VCaP (cell line): Measurements from ENCODE around the gene TMEM256.

ENCODE experiments used
- H3K27ac ChIP-seq: fragments of 450-650 bp; 2 replicates; pipeline ENCODE4 v1.5.1; 2017
- TF ChIP-seq, protein P1 (sequence below): fragments of 450-650 bp; conservative IDR thresholded peaks from 2 replicates; pipeline ENCODE4 v1.5.1; 2017; ENCODE audit warnings: mild to moderate bottlenecking, moderate library complexity

TMEM256 gene

DNA sequence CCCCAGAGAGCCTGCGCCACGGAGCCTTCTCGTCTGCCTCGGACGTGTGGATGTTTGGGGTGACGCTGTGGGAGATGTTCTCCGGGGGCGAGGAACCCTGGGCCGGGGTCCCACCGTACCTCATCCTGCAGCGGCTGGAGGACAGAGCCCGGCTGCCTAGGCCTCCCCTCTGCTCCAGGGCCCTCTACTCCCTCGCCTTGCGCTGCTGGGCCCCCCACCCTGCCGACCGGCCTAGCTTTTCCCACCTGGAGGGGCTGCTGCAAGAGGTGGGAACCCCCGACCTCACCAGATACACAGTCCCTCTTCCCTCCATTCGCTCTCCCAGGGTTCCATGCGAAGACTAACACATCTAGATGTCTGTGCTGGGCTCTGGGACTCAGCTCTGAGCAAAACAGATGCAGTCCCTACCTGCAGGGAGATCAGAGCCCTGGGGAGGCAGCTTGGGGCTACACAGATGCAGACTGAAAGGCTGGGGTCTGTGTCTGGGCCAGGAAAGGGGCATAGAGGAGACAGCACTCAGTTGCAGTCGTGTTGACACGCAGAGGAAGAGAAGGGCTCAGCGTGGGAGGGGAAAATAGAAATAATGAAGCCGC, 19.3 kb downstream of the TMEM256 start:
- H3K27ac ChIP-seq, result no peak overlapping the region
- TF ChIP-seq, protein P1, sequence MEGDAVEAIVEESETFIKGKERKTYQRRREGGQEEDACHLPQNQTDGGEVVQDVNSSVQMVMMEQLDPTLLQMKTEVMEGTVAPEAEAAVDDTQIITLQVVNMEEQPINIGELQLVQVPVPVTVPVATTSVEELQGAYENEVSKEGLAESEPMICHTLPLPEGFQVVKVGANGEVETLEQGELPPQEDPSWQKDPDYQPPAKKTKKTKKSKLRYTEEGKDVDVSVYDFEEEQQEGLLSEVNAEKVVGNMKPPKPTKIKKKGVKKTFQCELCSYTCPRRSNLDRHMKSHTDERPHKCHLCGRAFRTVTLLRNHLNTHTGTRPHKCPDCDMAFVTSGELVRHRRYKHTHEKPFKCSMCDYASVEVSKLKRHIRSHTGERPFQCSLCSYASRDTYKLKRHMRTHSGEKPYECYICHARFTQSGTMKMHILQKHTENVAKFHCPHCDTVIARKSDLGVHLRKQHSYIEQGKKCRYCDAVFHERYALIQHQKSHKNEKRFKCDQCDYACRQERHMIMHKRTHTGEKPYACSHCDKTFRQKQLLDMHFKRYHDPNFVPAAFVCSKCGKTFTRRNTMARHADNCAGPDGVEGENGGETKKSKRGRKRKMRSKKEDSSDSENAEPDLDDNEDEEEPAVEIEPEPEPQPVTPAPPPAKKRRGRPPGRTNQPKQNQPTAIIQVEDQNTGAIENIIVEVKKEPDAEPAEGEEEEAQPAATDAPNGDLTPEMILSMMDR, result no peak

GRCh38 chr17:7383742-7384488, 20.0 kb downstream of the TMEM256 start:
- TF ChIP-seq, protein P1, result no peak
- H3K27ac ChIP-seq, result no peak overlapping the region

- TF ChIP-seq, protein P1, result no peak
- H3K27ac ChIP-seq, result no peak overlapping the region
Measured at GRCh38 chr17:7383371-7383741, 20.5 kb downstream of the TMEM256 start.

GRCh38 chr17:7382901-7383300, 21.0 kb downstream of the TMEM256 start:
- H3K27ac ChIP-seq, result no peak overlapping the region
- TF ChIP-seq, protein P1, result no peak

GRCh38 chr17:7380855-7381683, 22.8 kb downstream of the TMEM256 start, which contains the start of gene TNK1:
TSS of gene TNK1 (plus strand) at chr17:7381089. CDS start at chr17:7382927, 1,838 bp downstream.
- H3K27ac ChIP-seq, result peak within 1 kb of the TSS; percentile 75
- TF ChIP-seq, protein P1, result no peak

GRCh38 chr17:7380321-7380720, 23.6 kb downstream of the TMEM256 start:
- TF ChIP-seq, protein P1, result no peak
- H3K27ac ChIP-seq, result peak overlapping the region; percentile 75

DNA sequence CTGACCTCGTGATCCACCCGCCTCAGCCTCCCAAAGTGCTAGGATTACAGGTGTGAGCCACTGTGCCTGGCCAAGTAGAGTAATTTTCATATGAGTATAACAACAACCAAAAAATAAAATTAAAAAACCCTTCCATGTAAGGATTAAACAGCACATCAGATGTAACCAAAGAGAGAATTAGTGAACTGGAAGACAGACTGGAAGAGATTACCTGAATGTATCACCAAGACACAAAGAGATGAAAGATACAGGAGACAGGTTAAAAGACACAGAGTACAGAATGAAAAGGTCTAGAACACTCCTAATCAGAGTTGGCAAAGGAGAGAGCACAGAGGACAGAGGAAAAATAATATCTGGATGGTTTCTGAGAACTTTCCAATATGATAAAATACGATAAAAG, 24.8 kb downstream of the TMEM256 start:
- TF ChIP-seq, protein P1, result no peak
- no peak overlapping the region; the same call in 1 of the 2 replicates for H3K27ac ChIP-seq
